ENCODE data around the gene TMEM163.
"Not testable (repeated sequence)": the region's sequence is repeated elsewhere in the genome, so short reads cannot be mapped to it uniquely, and the experiment has no call there.

TMEM163 gene

GRCh38 chr2:134491022-134491421 lies 227.8 kb downstream of the TMEM163 start:
- no peak for TF ChIP-seq CTCF (IDR thresholded peaks at IDR 0.05; ENCODE audit: borderline replicate concordance, insufficient read depth, low read depth, low read length)
- H3K4me3 ChIP-seq (ENCODE audit: low read depth, low read length) = no peak overlapping the region

- TF ChIP-seq CTCF (IDR thresholded peaks at IDR 0.05; ENCODE audit: borderline replicate concordance, insufficient read depth, low read depth, low read length) = no peak
- H3K4me3 ChIP-seq (ENCODE audit: low read depth, low read length) = no peak overlapping the region
Measured at GRCh38 chr2:134490559-134490958, 228.2 kb downstream of the TMEM163 start.

- no peak overlapping the region for H3K4me3 ChIP-seq (ENCODE audit: low read depth, low read length)
- TF ChIP-seq CTCF (IDR thresholded peaks at IDR 0.05; ENCODE audit: borderline replicate concordance, insufficient read depth, low read depth, low read length) = no peak
Measured at GRCh38 chr2:134489732-134490384, 228.9 kb downstream of the TMEM163 start.

GRCh38 chr2:134482766-134483340 lies 235.9 kb downstream of the TMEM163 start:
- TF ChIP-seq CTCF (IDR thresholded peaks at IDR 0.05; ENCODE audit: borderline replicate concordance, insufficient read depth, low read depth, low read length) = no peak
- no peak overlapping the region for H3K4me3 ChIP-seq (ENCODE audit: low read depth, low read length)

GRCh38 chr2:134482131-134482723 lies 236.6 kb downstream of the TMEM163 start:
- no peak for TF ChIP-seq CTCF (IDR thresholded peaks at IDR 0.05; ENCODE audit: borderline replicate concordance, insufficient read depth, low read depth, low read length)
- no peak overlapping the region for H3K4me3 ChIP-seq (ENCODE audit: low read depth, low read length)

- H3K4me3 ChIP-seq (ENCODE audit: low read depth, low read length) = no peak overlapping the region
- no peak for TF ChIP-seq CTCF (IDR thresholded peaks at IDR 0.05; ENCODE audit: borderline replicate concordance, insufficient read depth, low read depth, low read length)
Measured at GRCh38 chr2:134479696-134480330, 239.0 kb downstream of the TMEM163 start.

GRCh38 chr2:134476982-134477381 lies 241.8 kb downstream of the TMEM163 start:
- H3K4me3 ChIP-seq (ENCODE audit: low read depth, low read length) = not testable (repeated sequence)
